ENCODE results near the gene SELENOT.
"Not testable (repeated sequence)": the region's sequence is repeated elsewhere in the genome, so short reads cannot be mapped to it uniquely, and the experiment has no call there.

Gene SELENOT

GRCh38 chr3:150607267-150608065, 4.3 kb downstream of the SELENOT start:
- DNase-seq (ENCODE audit: low read depth) = no peak

GRCh38 chr3:150609988-150610387, 6.9 kb downstream of the SELENOT start:
- DNase-seq (ENCODE audit: low read depth) = no peak

- no peak for DNase-seq (ENCODE audit: low read depth)
These were observed 7.7 kb downstream of the SELENOT start for GRCh38 chr3:150610785-150611184.

GRCh38 chr3:150611666-150612065, 8.5 kb downstream of the SELENOT start:
- DNase-seq (ENCODE audit: low read depth) = no peak

GRCh38 chr3:150612494-150612893, 9.4 kb downstream of the SELENOT start:
- no peak for DNase-seq (ENCODE audit: low read depth)

- DNase-seq (ENCODE audit: low read depth) = no peak
These were observed 9.9 kb downstream of the SELENOT start for GRCh38 chr3:150613034-150613433.

GRCh38 chr3:150613709-150614480, 10.8 kb downstream of the SELENOT start:
- no peak for DNase-seq (ENCODE audit: low read depth)

- no peak for DNase-seq (ENCODE audit: low read depth)
These were observed 17.0 kb downstream of the SELENOT start for GRCh38 chr3:150620002-150620689.

- not testable (repeated sequence) for DNase-seq (ENCODE audit: low read depth)
These were observed 19.8 kb downstream of the SELENOT start for GRCh38 chr3:150622955-150623354.

- no peak for DNase-seq (ENCODE audit: low read depth)
These were observed 20.8 kb downstream of the SELENOT start for GRCh38 chr3:150623945-150624344.

GRCh38 chr3:150626148-150626930, 23.2 kb downstream of the SELENOT start:
- no peak for DNase-seq (ENCODE audit: low read depth)

- DNase-seq (ENCODE audit: low read depth) = no peak
These were observed 24.4 kb downstream of the SELENOT start for GRCh38 chr3:150627557-150627956.

GRCh38 chr3:150631515-150632221, 28.5 kb downstream of the SELENOT start:
- no peak for DNase-seq (ENCODE audit: low read depth)

GRCh38 chr3:150635076-150635475, 32.0 kb downstream of the SELENOT start:
- no peak for DNase-seq (ENCODE audit: low read depth)

GRCh38 chr3:150635526-150635925, 32.4 kb downstream of the SELENOT start:
- DNase-seq (ENCODE audit: low read depth) = no peak

GRCh38 chr3:150636258-150636657, 33.1 kb downstream of the SELENOT start:
- DNase-seq (ENCODE audit: low read depth) = no peak

GRCh38 chr3:150639262-150639661, 36.1 kb downstream of the SELENOT start:
- no peak for DNase-seq (ENCODE audit: low read depth)

- no peak for DNase-seq (ENCODE audit: low read depth)
These were observed 37.1 kb downstream of the SELENOT start for GRCh38 chr3:150640256-150640655.

GRCh38 chr3:150653110-150653561, 50.0 kb downstream of the SELENOT start:
- DNase-seq (ENCODE audit: low read depth) = no peak

GRCh38 chr3:150656316-150656715, 53.2 kb downstream of the SELENOT start:
- DNase-seq (ENCODE audit: low read depth) = no peak

Data from activated T-helper 9 cell treated with anti-CD3 and anti-CD28 coated beads, Interleukin-2, amount 50 U/mL, for 16 hours (primary cell).